K562 (cell line): ENCODE measurements around the gene PALM3. TPM values are rescaled to one million over a fixed set of nuclear protein-coding genes. Genes with fewer than 3 reads are reported as not detected.

Source experiments
- BRF1 ChIP-seq: IDR thresholded peaks from 3 replicates; pipeline ENCODE4 v1.6.1; 2011; ENCODE audit warnings: borderline replicate concordance, mild to moderate bottlenecking; ENCODE audit not compliant: insufficient read length; ENCODE audit errors: extremely low read depth
- C11orf30 ChIP-seq: fragments of 450-650 bp; IDR thresholded peaks from 2 replicates; pipeline ENCODE4 v1.6.1; 2016; ENCODE audit warnings: low read depth, mild to moderate bottlenecking
- ESRRA ChIP-seq: fragments of 450-650 bp; IDR thresholded peaks from 2 replicates; pipeline ENCODE4 v1.6.1; 2014; ENCODE audit warnings: low read depth, mild to moderate bottlenecking, moderate library complexity, borderline replicate concordance
- ETV5 ChIP-seq: sonication (generic); formaldehyde crosslinking; IDR thresholded peaks from 2 replicates; pipeline ENCODE4 v1.4.0; 2020; ENCODE audit warnings: low read depth, mild to moderate bottlenecking, missing genetic modification reagents
- HDAC1 ChIP-seq, 2 experiments: fragments of 450-650 bp; IDR thresholded peaks; 2 replicates each; pipeline ENCODE4 v1.6.1; 2016 to 2017; ENCODE audit warnings: inconsistent platforms in 1 of 2, mild to moderate bottlenecking in 1 of 2, moderate library complexity in 1 of 2
- HMG20A ChIP-seq: fragments of 450-650 bp; formaldehyde crosslinking; conservative IDR thresholded peaks from 2 replicates; pipeline ENCODE4 v1.4.0; 2020; ENCODE audit warnings: mild to moderate bottlenecking, mixed read lengths
- NCOA2 ChIP-seq, 2 experiments: fragments of 450-650 bp; IDR thresholded peaks; 2 replicates each; pipeline ENCODE4 v1.6.1; 2018; ENCODE audit warnings: mild to moderate bottlenecking in 2 of 2, moderate library complexity in 1 of 2; ENCODE audit not compliant: partially characterized antibody in 2 of 2
- NFE2L1 ChIP-seq: fragments of 450-650 bp; IDR thresholded peaks from 2 replicates; pipeline ENCODE4 v1.6.1; 2016; ENCODE audit warnings: missing genetic modification characterization, low read depth, mild to moderate bottlenecking, missing compliant biosample characterization, moderate library complexity, borderline replicate concordance
- NFYB ChIP-seq: IDR thresholded peaks from 2 replicates; pipeline ENCODE4 v1.6.1; 2011; ENCODE audit warnings: mild to moderate bottlenecking, moderate library complexity; ENCODE audit not compliant: insufficient read length; ENCODE audit errors: extremely low read depth
- SETDB1 ChIP-seq: IDR thresholded peaks from one replicate; pipeline ENCODE4 v1.6.1; 2012; ENCODE audit warnings: low read length, control low read depth, inconsistent platforms
- TCF7L2 ChIP-seq: fragments of 150-350 bp; IDR thresholded peaks from 2 replicates; pipeline ENCODE4 v1.6.1; 2016; ENCODE audit warnings: low read depth, mild to moderate bottlenecking, low read length, moderate library complexity
- ZNF121 ChIP-seq: sonication (generic); formaldehyde crosslinking; conservative IDR thresholded peaks from 2 replicates; pipeline ENCODE4 v1.8.0; 2022; ENCODE audit warnings: missing genetic modification reagents
- polyA plus RNA-seq, 8 experiments: library from polyadenylated mRNA; depleted of rRNA in 4 of 8; stranded (reverse) in 5 of 8; unstranded in 3 of 8; fragments of >200 nt; fragmentation: Nextera tagmentation in 2 of 8; fragmentation: Illumina TruSeq in 1 of 8; extraction: Ambion mirVana in 2 of 8; extraction: Trizol in 1 of 8; gene quantifications; 2 replicates each; pipeline versions ENCODE4 v1.2.1 to v1.2.3, GENCODE V29; 2011 to 2014; ENCODE audit warnings: inconsistent platforms in 1 of 8, missing spikeins in 1 of 8
- total RNA-seq, 7 experiments: library from RNA; depleted of rRNA in 6 of 7; stranded (reverse); fragments of >200 nt in 6 of 7; fragmentation: Illumina TruSeq in 2 of 7; extraction: Trizol in 2 of 7; gene quantifications; 2 replicates each; pipeline versions ENCODE4 v1.2.1 to v1.2.3, GENCODE V29; 2011 to 2021; ENCODE audit warnings: low replicate concordance in 1 of 7
- TF ChIP-seq, protein P1 (sequence below): fragments of 450-650 bp; IDR thresholded peaks from 2 replicates; pipeline ENCODE4 v1.6.1; 2017; ENCODE audit warnings: antibody characterized with exemption, mild to moderate bottlenecking
- TF ChIP-seq, protein P2 (sequence below): sonication (generic); formaldehyde crosslinking; IDR thresholded peaks from 2 replicates; pipeline ENCODE4 v1.9.0; 2022; ENCODE audit warnings: mild to moderate bottlenecking, missing genetic modification reagents
- TF ChIP-seq, protein P3 (sequence below): fragments of 250-450 bp; sonication (Bioruptor Pico); IDR thresholded peaks from 2 replicates; pipeline ENCODE4 v1.6.1; 2021; ENCODE audit warnings: mild to moderate bottlenecking
- TF ChIP-seq, protein P4 (sequence below): fragments of 450-650 bp; IDR thresholded peaks from 2 replicates; pipeline ENCODE4 v1.6.1; 2016; ENCODE audit warnings: mild to moderate bottlenecking
- TF ChIP-seq, protein P5 (sequence below): fragments of 450-650 bp; IDR thresholded peaks from one replicate; pipeline ENCODE4 v1.6.1; 2018; ENCODE audit warnings: mild to moderate bottlenecking, moderate library complexity; ENCODE audit not compliant: partially characterized antibody
- TF ChIP-seq, protein P6 (sequence below): fragments of 450-650 bp; formaldehyde crosslinking; IDR thresholded peaks from 2 replicates; pipeline ENCODE4 v1.4.0; 2022; ENCODE audit warnings: mild to moderate bottlenecking, moderate library complexity

Gene PALM3
- total and polyA plus RNA-seq, 9 of the 15 experiments (the other 6 are each of a cell fraction or from before 2014, with no cell fraction given), result 0.07 to 9.3 (median 3.3) TPM

DNA sequence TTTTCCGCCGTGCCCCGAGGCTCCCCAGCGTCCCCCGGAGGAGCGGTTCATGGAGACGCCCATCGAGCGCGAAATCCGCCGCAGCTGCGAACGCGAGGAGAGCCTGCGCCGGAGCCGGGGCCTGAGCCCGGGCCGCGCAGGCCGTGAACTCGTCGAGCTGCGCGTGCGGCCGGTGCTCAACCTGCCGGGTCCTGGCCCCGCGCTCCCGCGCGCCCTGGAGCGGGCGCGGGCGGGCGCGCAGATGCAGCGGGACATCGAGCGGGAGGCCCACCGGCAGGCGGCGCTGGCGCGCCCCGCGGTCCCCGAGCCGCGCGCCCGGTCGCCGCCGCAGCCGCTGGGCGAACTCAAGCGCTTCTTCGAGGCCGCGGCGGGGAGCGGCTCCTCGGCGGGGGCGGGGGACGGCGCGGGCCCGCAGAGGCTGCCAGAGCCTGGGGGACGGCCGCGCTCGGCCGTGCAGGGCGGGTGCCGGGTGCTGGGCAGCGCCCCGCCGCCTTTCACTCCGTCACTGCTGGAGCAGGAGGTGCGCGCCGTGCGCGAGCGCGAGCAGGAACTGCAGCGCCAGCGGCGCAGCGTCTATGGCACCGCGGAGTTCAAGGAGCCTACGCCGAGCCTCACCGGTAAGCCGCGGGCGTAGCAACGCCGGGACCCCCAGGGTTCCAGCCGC is 11.5 kb upstream of the PALM3 start (continued):
- TF ChIP-seq, protein P1, sequence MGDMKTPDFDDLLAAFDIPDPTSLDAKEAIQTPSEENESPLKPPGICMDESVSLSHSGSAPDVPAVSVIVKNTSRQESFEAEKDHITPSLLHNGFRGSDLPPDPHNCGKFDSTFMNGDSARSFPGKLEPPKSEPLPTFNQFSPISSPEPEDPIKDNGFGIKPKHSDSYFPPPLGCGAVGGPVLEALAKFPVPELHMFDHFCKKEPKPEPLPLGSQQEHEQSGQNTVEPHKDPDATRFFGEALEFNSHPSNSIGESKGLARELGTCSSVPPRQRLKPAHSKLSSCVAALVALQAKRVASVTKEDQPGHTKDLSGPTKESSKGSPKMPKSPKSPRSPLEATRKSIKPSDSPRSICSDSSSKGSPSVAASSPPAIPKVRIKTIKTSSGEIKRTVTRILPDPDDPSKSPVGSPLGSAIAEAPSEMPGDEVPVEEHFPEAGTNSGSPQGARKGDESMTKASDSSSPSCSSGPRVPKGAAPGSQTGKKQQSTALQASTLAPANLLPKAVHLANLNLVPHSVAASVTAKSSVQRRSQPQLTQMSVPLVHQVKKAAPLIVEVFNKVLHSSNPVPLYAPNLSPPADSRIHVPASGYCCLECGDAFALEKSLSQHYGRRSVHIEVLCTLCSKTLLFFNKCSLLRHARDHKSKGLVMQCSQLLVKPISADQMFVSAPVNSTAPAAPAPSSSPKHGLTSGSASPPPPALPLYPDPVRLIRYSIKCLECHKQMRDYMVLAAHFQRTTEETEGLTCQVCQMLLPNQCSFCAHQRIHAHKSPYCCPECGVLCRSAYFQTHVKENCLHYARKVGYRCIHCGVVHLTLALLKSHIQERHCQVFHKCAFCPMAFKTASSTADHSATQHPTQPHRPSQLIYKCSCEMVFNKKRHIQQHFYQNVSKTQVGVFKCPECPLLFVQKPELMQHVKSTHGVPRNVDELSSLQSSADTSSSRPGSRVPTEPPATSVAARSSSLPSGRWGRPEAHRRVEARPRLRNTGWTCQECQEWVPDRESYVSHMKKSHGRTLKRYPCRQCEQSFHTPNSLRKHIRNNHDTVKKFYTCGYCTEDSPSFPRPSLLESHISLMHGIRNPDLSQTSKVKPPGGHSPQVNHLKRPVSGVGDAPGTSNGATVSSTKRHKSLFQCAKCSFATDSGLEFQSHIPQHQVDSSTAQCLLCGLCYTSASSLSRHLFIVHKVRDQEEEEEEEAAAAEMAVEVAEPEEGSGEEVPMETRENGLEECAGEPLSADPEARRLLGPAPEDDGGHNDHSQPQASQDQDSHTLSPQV, result peak; percentile 55; the same call in 1 of the 2 replicates
- TF ChIP-seq C11orf30, result no peak
- TF ChIP-seq, protein P2, sequence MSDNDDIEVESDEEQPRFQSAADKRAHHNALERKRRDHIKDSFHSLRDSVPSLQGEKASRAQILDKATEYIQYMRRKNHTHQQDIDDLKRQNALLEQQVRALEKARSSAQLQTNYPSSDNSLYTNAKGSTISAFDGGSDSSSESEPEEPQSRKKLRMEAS (CRISPR knock-in tag), result peak; percentile 42
- TF ChIP-seq ESRRA, result no peak
- TF ChIP-seq, protein P3, sequence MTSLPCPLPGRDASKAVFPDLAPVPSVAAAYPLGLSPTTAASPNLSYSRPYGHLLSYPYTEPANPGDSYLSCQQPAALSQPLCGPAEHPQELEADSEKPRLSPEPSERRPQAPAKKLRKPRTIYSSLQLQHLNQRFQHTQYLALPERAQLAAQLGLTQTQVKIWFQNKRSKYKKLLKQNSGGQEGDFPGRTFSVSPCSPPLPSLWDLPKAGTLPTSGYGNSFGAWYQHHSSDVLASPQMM, result no peak
- no peak for TF ChIP-seq BRF1
- TF ChIP-seq, protein P4, sequence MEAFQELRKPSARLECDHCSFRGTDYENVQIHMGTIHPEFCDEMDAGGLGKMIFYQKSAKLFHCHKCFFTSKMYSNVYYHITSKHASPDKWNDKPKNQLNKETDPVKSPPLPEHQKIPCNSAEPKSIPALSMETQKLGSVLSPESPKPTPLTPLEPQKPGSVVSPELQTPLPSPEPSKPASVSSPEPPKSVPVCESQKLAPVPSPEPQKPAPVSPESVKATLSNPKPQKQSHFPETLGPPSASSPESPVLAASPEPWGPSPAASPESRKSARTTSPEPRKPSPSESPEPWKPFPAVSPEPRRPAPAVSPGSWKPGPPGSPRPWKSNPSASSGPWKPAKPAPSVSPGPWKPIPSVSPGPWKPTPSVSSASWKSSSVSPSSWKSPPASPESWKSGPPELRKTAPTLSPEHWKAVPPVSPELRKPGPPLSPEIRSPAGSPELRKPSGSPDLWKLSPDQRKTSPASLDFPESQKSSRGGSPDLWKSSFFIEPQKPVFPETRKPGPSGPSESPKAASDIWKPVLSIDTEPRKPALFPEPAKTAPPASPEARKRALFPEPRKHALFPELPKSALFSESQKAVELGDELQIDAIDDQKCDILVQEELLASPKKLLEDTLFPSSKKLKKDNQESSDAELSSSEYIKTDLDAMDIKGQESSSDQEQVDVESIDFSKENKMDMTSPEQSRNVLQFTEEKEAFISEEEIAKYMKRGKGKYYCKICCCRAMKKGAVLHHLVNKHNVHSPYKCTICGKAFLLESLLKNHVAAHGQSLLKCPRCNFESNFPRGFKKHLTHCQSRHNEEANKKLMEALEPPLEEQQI, result no peak
- TF ChIP-seq, protein P5, sequence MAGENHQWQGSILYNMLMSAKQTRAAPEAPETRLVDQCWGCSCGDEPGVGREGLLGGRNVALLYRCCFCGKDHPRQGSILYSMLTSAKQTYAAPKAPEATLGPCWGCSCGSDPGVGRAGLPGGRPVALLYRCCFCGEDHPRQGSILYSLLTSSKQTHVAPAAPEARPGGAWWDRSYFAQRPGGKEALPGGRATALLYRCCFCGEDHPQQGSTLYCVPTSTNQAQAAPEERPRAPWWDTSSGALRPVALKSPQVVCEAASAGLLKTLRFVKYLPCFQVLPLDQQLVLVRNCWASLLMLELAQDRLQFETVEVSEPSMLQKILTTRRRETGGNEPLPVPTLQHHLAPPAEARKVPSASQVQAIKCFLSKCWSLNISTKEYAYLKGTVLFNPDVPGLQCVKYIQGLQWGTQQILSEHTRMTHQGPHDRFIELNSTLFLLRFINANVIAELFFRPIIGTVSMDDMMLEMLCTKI, result no peak
- no peak for TF ChIP-seq HDAC1 (IDR thresholded peaks at IDR 0.05)
- no peak for TF ChIP-seq HMG20A (CRISPR knock-in tag)
- TF ChIP-seq NFE2L1, result no peak
- TF ChIP-seq SETDB1, result no peak
- TF ChIP-seq NFYB, result no peak
- TF ChIP-seq ETV5, result no peak
- TF ChIP-seq, protein P6, sequence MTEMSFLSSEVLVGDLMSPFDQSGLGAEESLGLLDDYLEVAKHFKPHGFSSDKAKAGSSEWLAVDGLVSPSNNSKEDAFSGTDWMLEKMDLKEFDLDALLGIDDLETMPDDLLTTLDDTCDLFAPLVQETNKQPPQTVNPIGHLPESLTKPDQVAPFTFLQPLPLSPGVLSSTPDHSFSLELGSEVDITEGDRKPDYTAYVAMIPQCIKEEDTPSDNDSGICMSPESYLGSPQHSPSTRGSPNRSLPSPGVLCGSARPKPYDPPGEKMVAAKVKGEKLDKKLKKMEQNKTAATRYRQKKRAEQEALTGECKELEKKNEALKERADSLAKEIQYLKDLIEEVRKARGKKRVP (CRISPR knock-in tag), result no peak
- TF ChIP-seq ZNF121 (CRISPR knock-in tag), result no peak
- no peak for TF ChIP-seq TCF7L2
- TF ChIP-seq NCOA2 (IDR thresholded peaks at IDR 0.05; ENCODE audit: partially characterized antibody in 2 of 2), result no peak
